RWPE1 (cell line): ENCODE measurements around the gene SMIM38.

Experiments
- CTCF ChIA-PET: fragments of 350-600 bp; sonication (Branson Sonifier 250); formaldehyde crosslinking; extraction: SDS; loops from one replicate; lab custom pipeline; 2021; lab: Yijun Ruan, JAX
- POLR2A ChIA-PET: fragments of 400-600 bp; formaldehyde crosslinking; extraction: SDS; loops from one replicate; lab custom pipeline; 2020; ENCODE audit warnings: antibody characterized with exemption; ENCODE audit not compliant: low non-redundant PET; lab: Yijun Ruan, JAX
- DNase-seq: peaks from one replicate; pipeline ENCODE4 v3.0.0; 2012; ENCODE audit warnings: low spot score
- H3K27ac ChIP-seq: fragments of 450-650 bp; 2 replicates; pipeline ENCODE4 v1.5.1; 2017
- TF ChIP-seq, protein P1 (sequence below): fragments of 450-650 bp; conservative IDR thresholded peaks from 2 replicates; pipeline ENCODE4 v1.5.1; 2017; ENCODE audit warnings: low read depth, mild to moderate bottlenecking

The SMIM38 gene

GRCh38 chr11:69156235-69156639 is 502 bp downstream of the SMIM38 start:
- TF ChIP-seq, protein P1, sequence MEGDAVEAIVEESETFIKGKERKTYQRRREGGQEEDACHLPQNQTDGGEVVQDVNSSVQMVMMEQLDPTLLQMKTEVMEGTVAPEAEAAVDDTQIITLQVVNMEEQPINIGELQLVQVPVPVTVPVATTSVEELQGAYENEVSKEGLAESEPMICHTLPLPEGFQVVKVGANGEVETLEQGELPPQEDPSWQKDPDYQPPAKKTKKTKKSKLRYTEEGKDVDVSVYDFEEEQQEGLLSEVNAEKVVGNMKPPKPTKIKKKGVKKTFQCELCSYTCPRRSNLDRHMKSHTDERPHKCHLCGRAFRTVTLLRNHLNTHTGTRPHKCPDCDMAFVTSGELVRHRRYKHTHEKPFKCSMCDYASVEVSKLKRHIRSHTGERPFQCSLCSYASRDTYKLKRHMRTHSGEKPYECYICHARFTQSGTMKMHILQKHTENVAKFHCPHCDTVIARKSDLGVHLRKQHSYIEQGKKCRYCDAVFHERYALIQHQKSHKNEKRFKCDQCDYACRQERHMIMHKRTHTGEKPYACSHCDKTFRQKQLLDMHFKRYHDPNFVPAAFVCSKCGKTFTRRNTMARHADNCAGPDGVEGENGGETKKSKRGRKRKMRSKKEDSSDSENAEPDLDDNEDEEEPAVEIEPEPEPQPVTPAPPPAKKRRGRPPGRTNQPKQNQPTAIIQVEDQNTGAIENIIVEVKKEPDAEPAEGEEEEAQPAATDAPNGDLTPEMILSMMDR = no peak
- H3K27ac ChIP-seq = peak overlapping the region; percentile 66
- no peak for DNase-seq
- ChIA-PET POLR2A (no interaction called here), CTCF (interaction anchor here (0.6 to 1.4 kb wide), 3 partner anchors 10 to 428 kb away, joined by 3 to 5 read pairs (median 3); no protein-coding TSS in a partner anchor)

DNA sequence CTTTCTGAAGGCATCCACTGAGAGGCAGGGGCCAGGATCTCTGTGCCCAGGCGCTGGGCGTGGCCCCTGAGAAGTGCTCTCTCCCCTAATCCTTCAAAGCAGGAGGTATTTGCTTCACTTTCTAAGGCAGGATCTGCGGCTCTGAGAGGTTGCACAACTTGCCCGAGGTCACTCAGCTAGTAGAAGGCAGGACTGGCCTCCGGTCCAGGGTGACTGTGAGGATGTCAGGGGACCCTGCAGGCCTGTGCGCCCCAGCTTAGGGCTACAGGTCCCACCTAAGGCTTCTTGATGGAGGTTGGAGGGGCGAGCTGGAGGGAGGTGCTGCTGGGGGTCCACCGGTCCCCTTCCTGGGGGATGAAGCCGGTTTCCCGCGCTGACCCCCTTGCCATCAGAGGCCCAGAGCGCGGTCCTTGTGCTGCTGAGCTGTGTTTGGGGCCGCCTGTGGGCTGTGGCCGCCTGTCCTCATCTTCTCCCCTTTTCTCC is 979 bp downstream of the SMIM38 start:
- POLR2A ChIA-PET = no interaction called here
- CTCF ChIA-PET = interaction anchor here (0.6 to 1.4 kb wide), 2 partner anchors 9 to 428 kb away, joined by 3 read pairs; no protein-coding TSS in a partner anchor
- H3K27ac ChIP-seq = peak overlapping the region; percentile 66
- DNase-seq = no peak
- TF ChIP-seq, protein P1 = no peak

DNA sequence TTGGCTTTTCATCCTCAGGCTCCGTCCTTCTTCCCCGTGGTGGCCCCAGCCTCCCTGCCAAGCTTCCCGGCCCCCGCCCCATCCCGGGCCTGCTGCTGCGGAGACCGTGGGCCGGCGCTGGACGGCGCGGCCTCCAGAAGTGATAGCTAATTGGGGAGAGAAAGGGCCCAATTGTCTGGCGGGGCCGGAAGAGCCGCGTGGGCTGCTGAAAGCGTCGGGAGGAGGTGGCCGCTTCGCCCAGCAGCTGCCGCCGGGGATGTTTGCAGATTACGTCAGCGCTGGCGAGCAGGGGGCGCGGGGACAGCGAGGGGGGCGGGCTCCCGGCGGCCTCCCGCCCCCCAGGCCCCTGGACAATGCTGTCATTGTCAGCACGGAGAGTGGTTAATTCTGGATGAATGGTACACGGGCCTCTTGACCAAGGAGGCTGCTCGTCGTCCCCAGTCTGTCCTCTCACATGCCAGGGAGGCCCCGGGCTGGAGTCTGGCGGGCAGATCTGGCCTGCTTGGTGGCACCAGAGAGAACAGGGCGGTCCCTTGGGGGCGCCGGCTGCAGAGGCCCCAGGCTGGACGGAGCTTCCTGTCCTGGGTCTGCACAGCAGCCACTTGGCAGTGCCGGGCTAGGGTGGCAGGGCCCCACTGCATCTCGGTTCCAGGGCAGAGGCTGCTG is 1.6 kb downstream of the SMIM38 start:
- POLR2A ChIA-PET = no interaction called here
- CTCF ChIA-PET = interaction anchor here (1.4 kb wide), 1 partner anchor 9 kb away, joined by 3 read pairs; no protein-coding TSS in a partner anchor
- TF ChIP-seq, protein P1 = no peak
- DNase-seq = no peak
- H3K27ac ChIP-seq = peak overlapping the region; percentile 66

DNA sequence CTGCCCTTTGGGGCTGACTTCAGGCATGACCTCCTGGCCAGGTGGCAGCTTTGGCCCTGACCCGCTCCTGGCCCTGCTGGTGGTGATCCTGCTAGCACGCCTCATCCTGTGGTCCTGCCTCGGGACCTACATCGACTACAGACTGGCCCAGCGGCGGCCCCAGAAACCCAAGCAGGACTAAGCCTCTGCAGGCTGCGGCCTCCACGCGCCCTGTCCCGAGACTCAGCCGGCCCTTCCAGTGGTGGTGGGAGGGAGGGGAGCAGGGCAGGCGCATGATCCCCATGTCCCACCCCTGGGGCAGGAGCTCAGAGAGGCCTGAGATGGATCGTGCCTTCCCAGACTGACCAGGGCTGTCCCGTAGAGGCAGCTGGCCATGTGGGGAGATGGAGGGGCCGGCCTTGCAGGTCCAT is 2.1 kb downstream of the SMIM38 start:
- H3K27ac ChIP-seq = no peak overlapping the region
- DNase-seq = no peak
- ChIA-PET CTCF (interaction anchor here (0.5 to 1.4 kb wide), 2 partner anchors 8 to 15 kb away, joined by 3 to 4 read pairs; no protein-coding TSS in a partner anchor), POLR2A (no interaction called here)
- TF ChIP-seq, protein P1 = no peak

- CTCF ChIA-PET = interaction anchor here (0.5 to 0.6 kb wide), 3 partner anchors 16 to 712 kb away, joined by 3 to 5 read pairs (median 4); no protein-coding TSS in a partner anchor
Measured at GRCh38 chr11:69158301-69159149, 2.8 kb downstream of the SMIM38 start.

More at GRCh38 chr11:69158301-69159149, 2.8 kb downstream of the SMIM38 start:
- H3K27ac ChIP-seq = no peak overlapping the region
- POLR2A ChIA-PET = no interaction called here
- TF ChIP-seq, protein P1 = no peak
- no peak for DNase-seq
